PFSK-1 (cell line): Measurements from ENCODE around the gene TSPAN15.

ENCODE experiments used
- POLR2AphosphoS5 ChIP-seq: IDR thresholded peaks from 2 replicates; pipeline ENCODE4 v1.6.1; 2012; ENCODE audit warnings: low read depth, mild to moderate bottlenecking, control low read depth, low read length, moderate library complexity
- SIN3A ChIP-seq: IDR thresholded peaks from 2 replicates; pipeline ENCODE4 v1.6.1; 2012; ENCODE audit warnings: mild to moderate bottlenecking, low read length, moderate library complexity, borderline replicate concordance; ENCODE audit not compliant: insufficient read depth

DNA sequence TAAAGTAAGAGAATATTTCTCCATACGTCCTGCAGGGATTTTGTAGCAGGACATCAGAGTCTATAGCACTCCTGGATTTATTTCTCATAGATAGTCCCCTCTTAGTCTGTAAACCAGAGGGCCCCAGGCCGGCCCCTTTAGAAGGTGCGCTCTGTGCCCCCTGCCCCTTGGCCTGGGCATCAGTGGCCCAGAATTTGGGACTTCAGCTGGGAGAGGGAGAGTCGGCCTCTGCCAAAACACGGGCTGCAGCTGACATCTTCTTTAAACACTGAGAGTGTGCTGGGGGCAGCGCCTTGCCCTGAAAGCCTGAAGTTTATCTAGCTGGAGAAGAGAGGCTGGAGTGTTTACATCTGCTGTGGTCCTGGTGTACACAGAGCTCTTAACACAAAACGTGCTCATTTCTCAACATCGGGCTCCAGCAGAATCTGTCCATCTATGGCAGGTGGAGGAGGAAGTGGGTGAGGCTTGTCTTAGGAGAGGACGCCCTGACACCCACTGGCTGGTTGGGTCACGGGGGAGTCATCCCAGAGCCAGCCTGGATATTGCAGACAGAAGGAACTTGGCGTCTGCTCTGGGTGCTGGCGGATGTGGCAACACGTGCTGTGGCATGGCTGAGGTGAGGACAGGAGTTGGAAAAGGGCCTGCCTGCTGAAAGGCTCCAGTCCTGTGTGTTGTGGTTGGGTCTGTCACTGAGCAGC, 29.5 kb upstream of the TSPAN15 start:
- TF ChIP-seq POLR2AphosphoS5 (no peak), SIN3A (no peak)
